ENCODE data around the gene COG4.
A peak's percentile ranks its signal among the peaks of the same experiment; 100 is the strongest.
"Not testable (repeated sequence)": the region's sequence is repeated elsewhere in the genome, so short reads cannot be mapped to it uniquely, and the experiment has no call there.

Gene COG4

DNA sequence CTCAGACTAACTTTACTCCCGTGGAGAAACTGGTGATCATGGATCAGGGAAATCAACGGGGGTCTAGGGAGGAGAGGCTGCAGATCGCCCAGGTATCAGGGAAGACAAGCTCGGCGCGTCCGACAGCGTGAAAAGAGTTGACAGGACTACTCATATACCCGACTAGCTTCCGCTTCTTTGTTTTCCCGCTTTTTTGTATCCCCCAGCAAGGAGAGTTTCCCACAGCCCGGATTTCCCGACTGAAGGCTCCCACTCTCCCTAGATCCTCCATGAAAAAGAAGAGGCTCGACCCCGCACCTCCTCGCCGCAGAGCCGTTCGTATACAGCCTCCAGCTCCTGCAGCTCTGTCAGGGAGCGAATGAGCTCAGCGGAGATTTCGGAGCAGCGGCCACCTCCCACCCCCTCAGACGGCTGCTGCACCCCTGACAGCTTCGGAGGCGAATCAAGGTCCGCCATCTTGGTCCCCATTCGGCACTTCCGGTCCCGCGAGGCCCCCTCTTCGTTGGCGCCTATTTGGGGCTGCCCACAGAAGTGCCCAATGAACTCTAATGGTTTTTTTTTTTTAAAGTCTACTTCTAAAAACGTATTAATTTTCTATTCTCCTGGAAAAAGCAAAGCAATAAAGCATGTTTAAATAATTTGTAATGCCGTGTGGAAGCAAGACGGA, at the start of gene COG4:
Gene COG4, minus strand, starts transcription at position 479 of the 667 bp plus-strand sequence. Its CDS starts 11 bp downstream, at position 468.
- peak; percentile 83 for DNase-seq

DNA sequence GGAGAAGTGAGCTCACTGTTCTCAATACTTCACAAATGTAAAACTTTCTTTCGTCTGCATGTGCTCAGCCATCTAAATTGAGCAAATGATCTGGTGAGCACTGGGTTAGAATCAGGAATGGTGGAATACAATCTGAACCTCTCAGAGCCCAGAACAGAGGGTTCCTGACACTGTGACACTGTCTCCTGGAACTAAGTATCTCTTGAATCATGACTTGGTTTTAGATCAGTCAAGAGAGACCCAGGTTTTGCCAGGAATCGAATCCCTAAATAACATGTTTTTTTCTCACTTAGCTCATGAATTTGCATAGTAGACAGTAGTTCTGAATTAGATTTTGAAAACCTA, 49.5 kb upstream of the COG4 start:
- DNase-seq: no peak

DNA sequence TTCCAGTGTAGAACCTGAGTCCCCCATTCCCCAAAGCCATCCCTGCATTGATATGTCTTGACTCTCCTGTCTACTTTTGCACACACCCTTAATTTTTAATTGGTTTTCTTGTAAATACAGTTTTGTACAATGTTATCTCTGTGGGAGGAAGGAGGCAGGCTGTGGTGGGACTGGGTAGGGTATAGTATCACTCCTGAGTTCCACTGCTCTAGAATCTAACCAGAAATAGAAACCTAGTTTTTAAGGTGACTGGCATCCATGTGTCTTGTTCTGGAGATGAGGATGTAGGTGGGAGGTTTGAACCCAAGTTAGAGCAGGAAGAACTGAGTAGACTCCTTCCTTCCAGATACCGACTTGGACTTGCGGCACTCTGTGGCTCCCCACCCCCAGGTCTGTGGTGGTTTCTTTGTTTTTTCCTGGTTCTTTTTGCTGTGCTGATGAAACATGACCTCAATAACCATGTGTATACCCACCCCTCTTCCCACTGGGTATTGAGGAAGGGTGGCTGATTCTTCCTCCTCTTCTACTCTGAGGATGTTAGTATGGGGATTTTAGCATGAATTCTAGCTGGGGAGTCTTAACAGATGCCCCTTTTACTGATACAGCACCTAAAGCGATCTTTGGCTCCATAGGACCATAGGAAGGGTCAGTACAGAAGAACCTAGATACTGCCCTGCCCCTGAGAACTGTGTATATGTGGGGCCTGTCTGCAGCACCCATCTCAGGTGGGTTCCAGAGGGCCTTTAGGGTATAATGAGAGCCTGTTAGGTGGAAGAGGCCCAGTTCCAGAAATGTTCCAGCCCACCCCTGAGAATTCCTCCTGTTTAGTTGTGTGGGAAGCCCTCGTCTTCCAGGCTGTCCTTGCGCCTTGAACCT, 48.9 kb upstream of the COG4 start:
- DNase-seq: no peak

DNA sequence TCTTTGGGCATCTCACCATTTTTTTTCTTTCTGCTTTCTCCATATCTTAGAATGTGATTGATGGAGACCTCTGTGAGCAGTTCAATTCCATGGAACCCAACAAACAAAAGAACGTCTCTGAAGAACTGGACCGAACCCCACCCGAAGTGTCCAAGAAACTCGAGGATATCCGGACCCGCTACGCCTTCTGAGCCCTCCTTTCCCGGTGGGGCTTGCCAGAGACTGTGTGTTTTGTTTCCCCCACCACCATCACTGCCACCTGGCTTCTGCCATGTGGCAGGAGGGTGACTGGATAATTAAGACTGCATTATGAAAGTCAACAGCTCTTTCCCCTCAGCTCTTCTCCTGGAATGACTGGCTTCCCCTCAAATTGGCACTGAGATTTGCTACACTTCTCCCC, 48.3 kb upstream of the COG4 start:
- DNase-seq: no peak

DNA sequence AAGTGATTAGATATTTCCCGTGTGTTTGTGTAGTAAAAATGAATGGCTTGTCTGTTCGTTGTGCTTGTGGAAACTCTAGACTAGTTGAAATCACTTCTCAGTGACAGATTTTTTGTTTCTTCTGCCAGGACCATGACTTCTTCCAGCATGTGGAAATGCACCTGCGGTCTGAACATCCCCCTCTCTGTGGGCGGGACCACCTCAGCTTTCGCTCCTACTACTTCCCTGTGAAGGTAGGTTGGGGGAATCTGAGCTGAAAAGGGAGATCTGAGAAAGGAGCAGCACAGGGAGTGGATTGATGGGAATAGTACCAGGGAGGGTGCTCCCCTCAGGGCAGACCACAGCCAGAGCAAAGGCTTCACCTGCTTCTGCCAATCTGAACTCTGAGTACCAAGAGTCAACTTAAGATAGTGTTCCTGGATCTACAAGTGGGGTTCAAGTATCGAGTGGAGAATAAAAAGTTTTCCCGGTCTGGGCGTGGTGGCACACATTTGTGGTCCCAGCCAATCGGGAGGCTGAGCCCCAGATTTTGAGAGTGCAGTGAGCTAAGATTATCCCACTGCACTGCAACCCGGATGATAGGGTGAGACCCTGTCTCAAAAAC, 47.7 kb upstream of the COG4 start:
- DNase-seq: no peak

DNA sequence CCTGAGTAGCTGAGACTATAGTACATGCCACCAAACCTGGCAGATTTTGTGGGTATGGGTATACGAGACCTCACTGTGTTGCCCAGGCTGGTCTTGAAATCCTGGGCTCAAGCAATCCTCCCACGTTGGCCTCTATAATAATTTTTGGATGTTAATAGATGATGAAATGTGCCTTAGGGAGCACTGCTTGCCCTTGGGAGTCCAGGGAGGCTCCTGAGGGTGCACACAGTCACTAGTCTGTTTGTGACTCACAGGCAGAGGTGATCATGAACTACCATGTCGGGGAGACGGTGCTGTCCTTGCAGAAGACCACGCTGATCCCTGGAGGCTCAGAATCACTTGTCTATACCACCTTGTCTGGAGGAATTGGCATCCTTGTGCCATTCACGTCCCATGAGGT, 46.4 kb upstream of the COG4 start:
- DNase-seq: no peak

DNA sequence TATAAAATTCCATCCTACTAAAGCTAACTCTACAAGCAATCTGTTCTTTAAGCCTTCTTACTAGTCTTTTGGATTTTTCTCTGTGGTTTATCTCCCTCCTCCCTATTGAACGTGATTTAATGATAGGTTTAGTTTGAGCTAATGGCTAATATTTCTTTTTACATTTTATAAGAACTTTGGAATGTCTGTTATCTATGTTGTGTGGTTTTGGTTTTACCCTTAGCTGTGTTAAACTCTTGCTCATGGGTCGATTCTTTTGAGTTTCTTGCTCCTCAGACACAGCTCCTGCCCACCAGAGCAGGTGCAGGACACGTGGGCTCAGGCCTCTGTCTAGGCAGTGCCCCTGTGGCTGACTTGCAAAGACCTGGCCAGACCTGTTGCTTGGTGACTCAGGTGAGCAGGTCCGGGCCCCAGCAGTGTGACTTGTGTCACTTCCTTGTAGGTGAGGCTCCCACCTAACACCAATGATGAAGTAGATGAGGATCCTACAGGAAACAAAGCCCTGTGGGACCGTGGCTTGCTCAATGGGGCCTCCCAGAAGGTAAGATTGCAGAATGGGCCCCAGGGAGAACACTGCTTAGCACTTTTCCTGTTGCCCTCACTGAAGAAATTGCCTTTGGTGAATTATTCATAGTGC, 45.4 kb upstream of the COG4 start:
- no peak for DNase-seq

DNA sequence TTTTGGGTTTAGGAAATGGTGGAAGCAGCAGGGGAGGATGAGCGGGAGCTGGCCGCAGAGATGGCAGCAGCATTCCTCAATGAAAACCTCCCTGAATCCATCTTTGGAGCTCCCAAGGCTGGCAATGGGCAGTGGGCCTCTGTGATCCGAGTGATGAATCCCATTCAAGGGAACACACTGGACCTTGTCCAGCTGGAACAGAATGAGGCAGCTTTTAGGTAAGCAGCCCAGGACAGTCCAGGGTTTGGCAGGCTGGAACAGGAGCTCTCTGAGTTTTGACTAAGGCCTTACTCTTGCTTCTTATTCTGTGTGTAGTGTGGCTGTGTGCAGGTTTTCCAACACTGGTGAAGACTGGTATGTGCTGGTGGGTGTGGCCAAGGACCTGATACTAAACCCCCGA, 41.7 kb upstream of the COG4 start:
- DNase-seq: no peak

DNA sequence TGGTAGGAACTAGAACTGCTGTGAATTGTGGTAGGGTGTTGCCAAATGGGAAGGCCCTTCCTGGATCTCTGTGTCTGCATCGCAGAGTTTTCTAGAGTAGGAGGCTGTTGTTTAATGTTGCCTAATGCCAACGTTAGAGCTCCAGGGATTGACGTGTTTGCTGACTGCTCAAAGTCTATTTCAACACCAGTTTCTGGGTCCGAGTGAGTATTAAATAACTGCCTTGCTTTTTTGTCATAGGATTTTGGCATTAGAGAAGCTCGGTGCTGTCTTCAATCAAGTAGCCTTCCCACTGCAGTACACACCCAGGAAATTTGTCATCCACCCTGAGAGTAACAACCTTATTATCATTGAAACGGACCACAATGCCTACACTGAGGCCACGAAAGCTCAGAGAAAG, 40.3 kb upstream of the COG4 start:
- DNase-seq: no peak

DNA sequence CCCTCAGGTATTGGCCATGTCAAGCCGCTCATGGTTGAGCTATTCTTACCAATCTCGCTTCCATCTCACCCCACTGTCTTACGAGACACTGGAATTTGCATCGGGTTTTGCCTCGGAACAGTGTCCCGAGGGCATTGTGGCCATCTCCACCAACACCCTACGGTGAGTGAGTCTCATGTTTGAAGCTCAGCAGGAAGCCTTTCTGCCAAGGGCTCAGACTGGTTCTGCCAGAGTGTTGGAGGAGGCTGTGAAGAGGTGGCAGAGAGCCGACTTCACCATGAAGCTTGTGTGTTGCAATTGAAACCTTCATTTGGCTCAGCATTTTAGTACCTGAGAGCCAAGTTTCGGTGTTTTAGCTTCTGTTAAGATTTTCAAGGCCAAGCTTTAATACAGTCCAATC, 38.3 kb upstream of the COG4 start:
- no peak for DNase-seq

DNA sequence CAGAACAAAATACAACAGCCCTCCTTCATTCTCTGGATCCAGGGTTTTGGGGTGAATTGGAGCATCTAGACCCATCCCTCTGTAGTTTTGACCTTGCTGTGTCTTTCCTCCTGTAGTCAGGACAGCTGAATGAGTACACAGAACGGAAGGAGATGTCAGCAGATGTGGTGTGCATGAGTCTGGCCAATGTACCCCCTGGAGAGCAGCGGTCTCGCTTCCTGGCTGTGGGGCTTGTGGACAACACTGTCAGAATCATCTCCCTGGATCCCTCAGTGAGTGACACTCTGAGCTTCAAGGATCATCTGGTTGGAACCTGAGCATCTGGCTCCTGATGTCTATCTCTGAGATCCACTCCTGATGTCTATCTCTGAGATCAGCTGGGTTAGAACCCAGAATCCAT, 32.7 kb upstream of the COG4 start:
- DNase-seq: no peak

DNA sequence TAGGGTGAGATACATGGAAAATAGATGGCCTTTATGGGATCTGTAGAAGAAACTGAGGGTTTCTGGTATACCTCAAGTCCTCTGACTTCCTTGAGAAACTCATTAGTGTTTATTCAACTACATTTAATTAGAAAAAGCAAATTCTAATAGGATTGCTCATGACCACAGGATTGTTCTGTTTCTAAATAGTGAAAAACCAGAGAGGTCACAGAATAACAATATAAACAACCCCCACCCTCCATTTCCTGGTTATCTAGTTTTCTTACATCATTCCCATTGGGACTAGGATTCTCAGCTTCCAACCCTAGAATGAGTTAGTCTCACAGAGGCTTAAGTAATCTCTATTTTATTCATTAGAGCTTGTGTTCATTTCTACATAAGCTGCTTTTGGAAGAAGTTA, 30.3 kb upstream of the COG4 start:
- no peak for DNase-seq

DNA sequence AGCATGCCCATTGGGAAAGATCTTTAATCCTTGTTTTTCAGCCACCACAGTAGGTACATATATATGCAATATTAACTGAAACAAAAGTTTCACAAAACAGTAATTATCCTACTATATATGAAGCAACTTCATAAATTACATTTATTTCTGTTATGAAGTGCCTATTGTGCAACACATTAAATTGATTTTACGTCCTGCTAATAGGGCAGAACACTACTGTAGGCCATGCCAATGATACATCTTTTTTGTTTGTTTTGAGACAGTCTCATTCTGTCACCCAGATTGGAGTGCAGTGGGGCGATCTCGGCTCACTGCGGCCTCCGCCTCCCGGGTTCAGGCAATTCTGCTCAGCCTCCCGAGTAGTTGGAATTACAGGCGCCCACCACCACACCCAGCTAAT, 29.3 kb upstream of the COG4 start:
- DNase-seq: no peak

DNA sequence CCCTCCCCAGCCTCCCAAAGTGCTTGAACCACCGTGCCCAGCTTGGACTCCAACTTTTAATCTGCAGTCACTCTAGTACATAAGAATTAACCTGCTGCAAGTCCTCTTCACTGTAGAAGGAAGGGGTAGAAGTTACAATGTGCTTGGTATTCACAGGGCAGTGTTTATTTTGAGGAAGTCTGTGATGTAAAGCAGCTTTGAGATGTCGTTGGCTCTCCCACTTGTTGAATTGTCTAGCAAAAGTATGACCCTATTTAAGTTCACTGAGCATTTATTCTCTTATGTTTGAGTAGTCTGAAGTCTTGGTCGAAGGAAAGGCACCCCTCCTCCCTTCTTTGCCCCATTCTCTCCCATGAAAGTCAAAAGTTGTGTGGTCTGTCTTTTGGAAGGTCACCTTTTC, 28.4 kb upstream of the COG4 start:
- DNase-seq: no peak

DNA sequence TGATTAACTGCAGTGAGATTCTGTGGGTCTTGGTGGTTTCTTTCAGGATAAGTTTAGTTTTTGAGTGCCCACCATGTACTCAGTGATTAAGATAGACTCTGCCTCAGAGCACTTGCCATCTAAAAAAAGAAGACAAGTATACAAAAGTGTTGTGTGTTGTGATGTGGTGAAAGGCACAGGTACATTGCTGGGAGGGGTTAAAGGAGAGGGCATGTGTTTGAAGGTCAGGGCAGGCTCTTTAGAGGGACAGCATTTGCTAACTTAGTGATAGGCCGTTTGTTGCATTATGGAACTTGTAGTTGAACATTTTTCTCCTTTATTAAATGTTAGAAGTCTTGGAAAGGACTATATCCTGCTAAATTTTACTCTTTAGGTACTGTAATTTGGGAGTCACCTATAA, 26.7 kb upstream of the COG4 start:
- no peak for DNase-seq

DNA sequence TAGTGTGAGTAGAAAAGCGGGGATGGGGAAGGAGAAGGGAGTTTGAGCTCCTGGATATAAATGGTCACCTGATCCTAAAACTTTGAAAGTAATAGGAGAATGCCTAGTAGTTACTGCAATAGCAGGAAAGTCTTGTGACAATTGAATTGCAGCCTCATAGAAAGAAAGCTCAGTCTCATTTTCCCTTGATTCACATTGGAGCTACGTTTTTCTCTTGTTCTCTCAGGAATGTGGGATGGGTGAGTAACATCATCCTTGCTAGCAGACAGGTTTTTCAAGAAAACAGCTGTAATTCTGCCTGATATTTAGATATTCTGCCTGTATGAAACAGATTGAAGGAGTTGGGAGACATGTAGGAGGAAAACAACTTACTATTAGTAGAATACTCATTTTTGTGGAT, 25.6 kb upstream of the COG4 start:
- DNase-seq: no peak

DNA sequence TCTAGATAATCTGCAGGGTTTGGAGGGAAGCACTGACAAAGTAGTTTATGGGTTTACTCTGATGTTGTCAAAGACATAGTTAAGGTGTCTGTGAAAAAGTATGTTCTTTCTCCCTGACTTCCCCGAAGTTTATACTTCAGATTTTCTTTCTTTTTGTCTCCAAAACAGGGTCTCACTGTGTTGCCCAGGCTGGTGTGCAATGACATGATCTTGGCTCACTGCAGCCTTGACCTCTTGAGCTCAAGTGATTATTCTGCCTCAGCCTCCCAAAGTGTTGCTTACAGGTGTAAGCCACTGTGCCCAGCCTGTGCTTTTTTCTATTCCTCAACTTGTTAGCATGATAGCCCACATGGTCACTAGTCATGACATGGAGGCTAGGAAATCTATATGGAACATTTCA, 21.2 kb upstream of the COG4 start:
- DNase-seq: no peak

DNA sequence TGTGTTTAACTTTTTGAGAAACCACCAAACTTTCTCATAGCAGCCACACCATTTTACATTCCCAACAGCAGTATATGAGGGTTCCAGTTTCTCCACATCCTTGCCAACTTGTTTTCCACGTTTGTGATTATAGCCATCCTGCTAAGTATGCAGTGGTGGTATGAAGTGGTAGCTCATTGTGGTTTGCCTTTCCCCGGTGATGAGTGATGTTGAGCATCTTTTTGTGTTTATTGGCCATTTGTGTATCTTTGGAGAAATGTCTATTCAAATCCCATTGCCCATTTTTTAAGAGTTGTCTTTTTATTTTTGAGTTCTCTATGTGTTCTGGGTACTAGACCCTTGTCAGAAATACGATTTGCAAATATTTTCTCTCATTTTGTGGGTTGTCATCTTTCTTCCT, 17.6 kb upstream of the COG4 start:
- no peak for DNase-seq

DNA sequence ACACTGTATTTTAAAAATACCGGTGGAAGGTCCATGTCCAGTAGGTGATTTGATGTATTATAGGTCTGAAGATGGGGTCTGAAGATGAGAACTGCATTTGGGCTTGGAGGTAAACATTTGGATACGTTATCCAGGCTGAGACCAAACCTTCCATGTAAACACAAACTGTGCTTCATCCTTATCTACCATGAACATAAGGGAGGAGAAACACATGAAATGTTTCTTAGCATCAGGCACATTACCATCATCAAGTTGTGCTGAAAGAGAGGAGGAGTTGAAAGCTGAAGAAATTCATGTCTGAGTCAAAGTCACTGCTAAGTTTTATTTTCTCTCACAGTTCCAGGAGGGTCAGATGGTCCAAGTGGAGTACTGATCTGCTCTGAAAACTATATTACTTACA, 11.6 kb upstream of the COG4 start:
- no peak for DNase-seq

DNA sequence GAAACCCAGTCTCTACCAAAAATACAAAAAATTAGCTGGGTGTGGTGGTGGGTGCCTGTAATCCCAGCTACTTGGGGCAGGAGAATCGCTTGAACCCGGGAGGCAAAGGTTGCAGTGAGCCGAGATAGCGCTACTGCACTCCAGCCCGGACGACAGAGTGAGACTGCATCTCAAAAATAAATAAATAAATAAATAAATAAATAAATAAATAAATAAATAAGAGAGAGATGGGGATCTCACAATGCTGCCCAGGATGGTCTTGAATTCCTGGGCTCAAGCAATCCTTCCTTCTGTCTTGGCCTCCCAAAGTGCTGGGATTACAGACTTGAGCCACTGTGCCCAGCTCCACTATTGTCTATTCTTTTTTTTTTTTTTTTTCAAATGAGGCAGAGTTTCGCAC, 6.6 kb upstream of the COG4 start:
- not testable (repeated sequence) for DNase-seq

DNA sequence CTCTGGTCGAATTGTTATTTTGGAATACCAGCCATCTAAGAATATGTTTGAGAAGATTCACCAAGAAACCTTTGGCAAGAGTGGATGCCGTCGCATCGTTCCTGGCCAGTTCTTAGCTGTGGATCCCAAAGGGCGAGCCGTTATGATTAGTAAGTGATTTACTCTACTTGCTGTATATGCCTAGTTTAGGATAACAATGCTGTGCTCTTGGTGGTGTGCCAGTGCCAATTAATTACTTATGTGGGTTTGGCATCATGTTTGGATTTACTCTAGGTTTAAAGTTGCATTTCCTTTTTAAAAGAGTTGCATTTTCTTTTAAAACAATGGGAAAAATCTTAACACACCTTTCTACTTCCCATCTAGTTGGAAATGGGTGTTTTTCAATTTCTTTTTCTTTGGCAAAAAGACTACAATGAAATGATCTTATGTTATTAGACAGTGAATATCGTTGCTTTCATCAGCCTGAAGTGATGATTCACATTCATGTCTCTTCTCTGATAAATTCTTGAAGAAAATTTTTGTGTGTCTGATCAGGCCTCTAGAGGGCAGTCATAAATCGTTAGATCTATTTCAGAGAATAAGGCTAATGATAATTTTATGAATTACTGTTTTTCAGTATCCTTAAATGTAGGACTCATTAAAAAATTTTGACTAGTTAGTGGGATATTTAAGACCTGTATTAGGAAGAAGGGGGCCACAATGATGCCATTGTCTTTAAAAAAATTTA, 5.9 kb upstream of the COG4 start:
- no peak for DNase-seq

DNA sequence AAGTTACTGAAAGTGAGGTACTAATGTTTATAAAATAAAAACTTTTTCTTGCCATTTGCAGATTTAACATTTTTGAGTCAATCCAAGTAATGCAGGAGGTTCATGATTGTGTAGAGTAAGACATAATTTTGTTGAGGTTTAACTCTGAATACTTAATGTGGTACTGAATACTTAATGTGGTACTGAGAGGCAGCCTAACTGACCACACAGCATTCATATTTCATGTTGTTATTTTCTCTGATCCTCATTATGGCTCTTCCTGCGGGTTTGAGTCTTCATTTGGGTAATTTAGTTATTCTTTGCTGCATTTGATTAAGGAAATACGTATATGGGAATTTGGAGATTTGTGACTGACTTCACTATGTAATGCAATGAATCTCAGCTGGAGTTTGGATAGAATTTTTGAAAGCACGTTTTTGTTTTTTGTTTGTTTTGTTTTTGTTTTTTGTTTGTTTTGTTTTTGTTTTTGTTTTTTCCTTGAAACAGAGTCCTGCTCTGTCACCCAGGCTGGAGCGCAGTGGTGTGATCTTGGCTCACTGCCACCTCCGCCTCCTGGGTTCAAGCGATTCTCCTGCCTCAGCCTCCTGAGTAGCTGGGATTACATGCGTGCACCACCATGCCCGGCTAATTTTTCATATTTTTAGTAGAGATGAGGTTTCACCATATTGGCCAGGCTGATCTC, 4.1 kb upstream of the COG4 start:
- DNase-seq: no peak

DNA sequence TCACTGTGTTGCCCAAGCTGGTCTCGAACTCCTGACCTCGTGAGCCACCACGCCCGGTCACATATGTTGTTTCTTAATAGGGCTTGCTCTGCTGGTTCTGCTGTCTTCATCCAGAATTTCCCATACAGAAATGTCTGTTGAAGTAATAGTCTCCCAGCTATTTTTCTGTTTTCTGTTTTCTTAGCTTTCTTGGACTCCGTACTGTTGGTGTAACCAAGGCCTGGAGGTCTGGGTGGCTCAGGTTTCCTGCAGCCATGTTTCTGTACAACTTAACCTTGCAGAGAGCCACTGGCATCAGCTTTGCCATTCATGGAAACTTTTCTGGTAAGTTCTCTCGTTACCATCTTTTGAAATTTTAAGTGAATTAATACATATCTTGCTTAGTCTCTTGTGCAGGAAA, 3.0 kb upstream of the COG4 start:
- DNase-seq: no peak
